Measurements from ENCODE around the gene GSTP1. TPM values are rescaled to one million over a fixed set of nuclear protein-coding genes. Genes with fewer than 3 reads are reported as not detected.

The GSTP1 gene
- total and polyA plus RNA-seq, 12 donors = 249 to 642 (median 332) TPM

Other genes with a start within 250 kb of the GSTP1 start
- 10 to 100 TPM; 30.4 to 80.1 (median 39.6) TPM for gene POLD4, start 230.3 kb upstream of the GSTP1 start, total RNA-seq
- 100 to 1,000 TPM in 1 of 2 donors, 10 to 100 TPM in 1; 66.6 to 214 TPM for gene POLD4, start 230.3 kb upstream of the GSTP1 start, polyA plus RNA-seq
- 1 to 10 TPM in 6 of 10 donors, under 1 TPM in 4; 0.31 to 2.2 (median 1.0) TPM for gene CLCF1, start 210.2 kb upstream of the GSTP1 start, total RNA-seq
- 10 to 100 TPM in 1 of 2 donors, 1 to 10 TPM in 1; 2.6 to 12.3 TPM for gene CLCF1, start 210.2 kb upstream of the GSTP1 start, polyA plus RNA-seq
- 10 to 100 TPM in 1 of 10 donors, 1 to 10 TPM in 9; 4.8 to 13.8 (median 6.4) TPM for gene RAD9A, start 191.8 kb upstream of the GSTP1 start, total RNA-seq
- gene RAD9A, start 191.8 kb upstream of the GSTP1 start, polyA plus RNA-seq = 10 to 100 TPM in 1 of 2 donors, 1 to 10 TPM in 1; 9.9 to 15.0 TPM
- 100 to 1,000 TPM in 7 of 10 donors, 10 to 100 TPM in 3; 92.0 to 143 (median 103) TPM for gene PPP1CA, start 182.0 kb upstream of the GSTP1 start, total RNA-seq
- 100 to 1,000 TPM in 1 of 2 donors, 10 to 100 TPM in 1; 80.2 to 186 TPM for gene PPP1CA, start 182.0 kb upstream of the GSTP1 start, polyA plus RNA-seq
- gene TBC1D10C, start 179.7 kb upstream of the GSTP1 start, total RNA-seq = 1 to 10 TPM in 2 of 10 donors, under 1 TPM in 8; 0.26 to 7.1 (median 0.65) TPM
- 1 to 10 TPM in 1 of 2 donors, under 1 TPM in 1; 0.62 to 1.4 TPM for gene TBC1D10C, start 179.7 kb upstream of the GSTP1 start, polyA plus RNA-seq
- 10 to 100 TPM in 9 of 10 donors, 1 to 10 TPM in 1; 6.1 to 26.6 (median 19.0) TPM for gene CARNS1, start 168.1 kb upstream of the GSTP1 start, total RNA-seq
- 10 to 100 TPM in 1 of 2 donors, under 1 TPM in 1; 0.55 to 10.9 TPM for gene CARNS1, start 168.1 kb upstream of the GSTP1 start, polyA plus RNA-seq
- gene RPS6KB2, start 155.3 kb upstream of the GSTP1 start, total RNA-seq = 10 to 100 TPM; 16.3 to 30.4 (median 20.8) TPM
- gene RPS6KB2, start 155.3 kb upstream of the GSTP1 start, polyA plus RNA-seq = 10 to 100 TPM; 32.2 to 46.3 TPM
- gene PTPRCAP, start 146.1 kb upstream of the GSTP1 start, total RNA-seq = 10 to 100 TPM in 1 of 10 donors, 1 to 10 TPM in 3, under 1 TPM in 4, not detected in 2; 0.42 to 10.1 (median 0.96) TPM
- 1 to 10 TPM; 1.7 to 3.1 TPM for gene PTPRCAP, start 146.1 kb upstream of the GSTP1 start, polyA plus RNA-seq
- 10 to 100 TPM; 12.2 to 38.7 (median 19.6) TPM for gene CORO1B, start 140.3 kb upstream of the GSTP1 start, total RNA-seq
- 10 to 100 TPM; 29.1 to 42.3 TPM for gene CORO1B, start 140.3 kb upstream of the GSTP1 start, polyA plus RNA-seq
- gene GPR152, start 131.1 kb upstream of the GSTP1 start, total RNA-seq = not detected
- gene GPR152, start 131.1 kb upstream of the GSTP1 start, polyA plus RNA-seq = not detected
- gene CABP4, start 128.5 kb upstream of the GSTP1 start, total RNA-seq = 1 to 10 TPM in 2 of 10 donors, under 1 TPM in 7, not detected in 1; 0.17 to 1.5 (median 0.70) TPM
- gene CABP4, start 128.5 kb upstream of the GSTP1 start, polyA plus RNA-seq = 1 to 10 TPM in 1 of 2 donors, under 1 TPM in 1; 0.39 to 1.5 TPM
- gene TMEM134, start 114.6 kb upstream of the GSTP1 start, total RNA-seq = 100 to 1,000 TPM in 1 of 10 donors, 10 to 100 TPM in 9; 69.8 to 104 (median 81.2) TPM
- 10 to 100 TPM; 78.0 to 94.4 TPM for gene TMEM134, start 114.6 kb upstream of the GSTP1 start, polyA plus RNA-seq
- 10 to 100 TPM; 37.5 to 63.0 (median 49.8) TPM for gene AIP, start 100.8 kb upstream of the GSTP1 start, total RNA-seq
- 100 to 1,000 TPM in 1 of 2 donors, 10 to 100 TPM in 1; 74.8 to 104 TPM for gene AIP, start 100.8 kb upstream of the GSTP1 start, polyA plus RNA-seq
- 10 to 100 TPM; 21.3 to 68.9 (median 28.8) TPM for gene PITPNM1, start 78.4 kb upstream of the GSTP1 start, total RNA-seq
- gene PITPNM1, start 78.4 kb upstream of the GSTP1 start, polyA plus RNA-seq = 10 to 100 TPM; 24.9 to 40.1 TPM
- 10 to 100 TPM; 29.3 to 94.1 (median 53.4) TPM for gene CDK2AP2, start 75.7 kb upstream of the GSTP1 start, total RNA-seq
- 100 to 1,000 TPM in 1 of 2 donors, 10 to 100 TPM in 1; 80.0 to 602 TPM for gene CDK2AP2, start 75.7 kb upstream of the GSTP1 start, polyA plus RNA-seq
- gene CABP2, start 60.4 kb upstream of the GSTP1 start, total RNA-seq = not detected
- gene CABP2, start 60.4 kb upstream of the GSTP1 start, polyA plus RNA-seq = not detected
- gene NDUFV1, start 23.1 kb downstream of the GSTP1 start, total RNA-seq = 100 to 1,000 TPM; 406 to 712 (median 638) TPM
- gene NDUFV1, start 23.1 kb downstream of the GSTP1 start, polyA plus RNA-seq = 100 to 1,000 TPM; 295 to 387 TPM
- 10 to 100 TPM; 40.5 to 93.4 (median 51.7) TPM for gene NUDT8, start 46.1 kb downstream of the GSTP1 start, total RNA-seq
- gene NUDT8, start 46.1 kb downstream of the GSTP1 start, polyA plus RNA-seq = 100 to 1,000 TPM in 1 of 2 donors, 10 to 100 TPM in 1; 48.1 to 107 TPM
- under 1 TPM in 3 of 10 donors, not detected in 7; 0.17 to 0.44 (median 0.28) TPM for gene TBX10, start 56.0 kb downstream of the GSTP1 start, total RNA-seq
- not detected for gene TBX10, start 56.0 kb downstream of the GSTP1 start, polyA plus RNA-seq
- gene ACY3, start 66.9 kb downstream of the GSTP1 start, total RNA-seq = not detected
- not detected for gene ACY3, start 66.9 kb downstream of the GSTP1 start, polyA plus RNA-seq
- gene ALDH3B2, start 90.8 kb downstream of the GSTP1 start, total RNA-seq = not detected
- under 1 TPM in 1 of 2 donors, not detected in 1; 0.03 TPM for gene ALDH3B2, start 90.8 kb downstream of the GSTP1 start, polyA plus RNA-seq

Measured in heart right ventricle (tissue), 12 donors.